OCI-LY1 (cell line): ENCODE results near the gene ALDOB.

Experiments
- CTCF ChIP-seq: fragments of 200-600 bp; sonication (generic), shearing (Covaris generic); IDR thresholded peaks from 2 replicates; pipeline ENCODE4 v1.5.1; 2017; ENCODE audit warnings: mild to moderate bottlenecking, antibody characterized with exemption, low read length, moderate library complexity, mixed read lengths
- EZH2 ChIP-seq: fragments of 200-600 bp; sonication (generic), shearing (Covaris generic); IDR thresholded peaks from 2 replicates; pipeline ENCODE4 v1.8.0; 2017; ENCODE audit warnings: borderline replicate concordance, mixed run types, mild to moderate bottlenecking, antibody characterized with exemption, low read length, moderate library complexity, mixed read lengths

GRCh38 chr9:101403516-101404285 lies 31.9 kb downstream of the ALDOB start:
- TF ChIP-seq CTCF = no peak
- no peak for TF ChIP-seq EZH2
